Astrocyte (in vitro differentiated cells and primary cell): ENCODE data around the gene NAV1. TPM values are rescaled to one million over a fixed set of nuclear protein-coding genes. Genes with fewer than 3 reads are reported as not detected.

ENCODE experiments used
- DNase-seq: peaks from one replicate; pipeline ENCODE4 v3.0.0-alpha.2; 2010; ENCODE audit warnings: low read depth
- FAIRE-seq: peaks from 2 replicates; lab custom pipeline; 2011; peaks lifted over from hg19 to GRCh38; lab: Jason Lieb, UNC
- H2AFZ ChIP-seq: 2 replicates; pipeline ENCODE4 v1.6.0; 2012; ENCODE audit warnings: low read depth, low read length, inconsistent platforms
- H3K27ac ChIP-seq: 2 replicates; pipeline ENCODE4 v1.5.1; 2011; ENCODE audit warnings: low read depth, low read length, inconsistent platforms
- H3K27me3 ChIP-seq: 2 replicates; pipeline ENCODE4 v1.6.0; 2011; ENCODE audit warnings: low read length, inconsistent platforms; ENCODE audit not compliant: insufficient read depth
- H3K36me3 ChIP-seq: 2 replicates; pipeline ENCODE4 v1.5.1; 2011; ENCODE audit warnings: low read length, inconsistent platforms; ENCODE audit not compliant: insufficient read depth
- H3K4me1 ChIP-seq: 2 replicates; pipeline ENCODE4 v1.5.1; 2011; ENCODE audit warnings: low read length, inconsistent platforms; ENCODE audit not compliant: insufficient read depth
- H3K4me2 ChIP-seq: 2 replicates; pipeline ENCODE4 v1.6.0; 2012; ENCODE audit warnings: low read length, inconsistent platforms
- H3K4me3 ChIP-seq: 2 replicates; pipeline ENCODE4 v1.5.1; 2011; ENCODE audit warnings: low read depth, mild to moderate bottlenecking, low read length, inconsistent platforms; ENCODE audit not compliant: insufficient read depth
- H3K79me2 ChIP-seq: 2 replicates; pipeline ENCODE4 v1.6.0; 2012; ENCODE audit warnings: mild to moderate bottlenecking, low read length, inconsistent platforms; ENCODE audit not compliant: insufficient read depth
- H3K9ac ChIP-seq: 2 replicates; pipeline ENCODE4 v1.6.0; 2012; ENCODE audit warnings: mild to moderate bottlenecking, low read length, inconsistent platforms
- H3K9me3 ChIP-seq: 2 replicates; pipeline ENCODE4 v1.5.1; 2012; ENCODE audit warnings: low read depth, mild to moderate bottlenecking, low read length, inconsistent platforms; ENCODE audit not compliant: insufficient read depth
- H4K20me1 ChIP-seq: 2 replicates; pipeline ENCODE4 v1.6.0; 2012; ENCODE audit warnings: low read length, inconsistent platforms; ENCODE audit not compliant: insufficient read depth
- H3K27ac Mint-ChIP-seq: one replicate; pipeline ENCODE4 v1.8.0; 2021; ENCODE audit warnings: mild to moderate bottlenecking, mixed read lengths; ENCODE audit not compliant: unreplicated experiment
- H3K27me3 Mint-ChIP-seq: one replicate; pipeline ENCODE4 v1.8.0; 2021; ENCODE audit warnings: low read depth, mixed read lengths; ENCODE audit not compliant: unreplicated experiment
- H3K36me3 Mint-ChIP-seq: one replicate; pipeline ENCODE4 v1.8.0; 2021; ENCODE audit warnings: low read depth, mixed read lengths; ENCODE audit not compliant: unreplicated experiment
- H3K4me1 Mint-ChIP-seq: one replicate; pipeline ENCODE4 v1.8.0; 2021; ENCODE audit warnings: low read depth, mixed read lengths; ENCODE audit not compliant: unreplicated experiment
- H3K4me3 Mint-ChIP-seq: one replicate; pipeline ENCODE4 v1.8.0; 2021; ENCODE audit warnings: mild to moderate bottlenecking, moderate library complexity, mixed read lengths; ENCODE audit not compliant: unreplicated experiment
- H3K9me3 Mint-ChIP-seq: one replicate; pipeline ENCODE4 v1.8.0; 2021; ENCODE audit warnings: mild to moderate bottlenecking, mixed read lengths; ENCODE audit not compliant: unreplicated experiment
- CTCF ChIP-seq: IDR thresholded peaks from 2 replicates; pipeline ENCODE4 v1.5.1; 2011; ENCODE audit warnings: low read depth, mild to moderate bottlenecking, inconsistent platforms, low read length, moderate library complexity; ENCODE audit not compliant: insufficient read depth
- EZH2 ChIP-seq: IDR thresholded peaks from 2 replicates; pipeline ENCODE4 v1.6.1; 2012; ENCODE audit warnings: mild to moderate bottlenecking, low read length, inconsistent platforms; ENCODE audit not compliant: insufficient read depth
- total RNA-seq: library from RNA; stranded (reverse); gene quantifications from 2 replicates; pipeline ENCODE4 v1.2.1, GENCODE V29; 2021

NAV1 gene
- total RNA-seq, 1 donor from 2014 or later = 79.7 TPM

GRCh38 chr1:201515062-201515750 is 23.7 kb upstream of the NAV1 start:
- no peaks in the 10 kb centered on the region for H3K9me3 ChIP-seq
- Mint-ChIP-seq H3K4me1 (peaks cover 21% of the 10 kb centered on the region), H3K27me3 (peaks cover 11% of the 10 kb centered on the region), H3K27ac (no peak overlapping the region), H3K9me3 (no peaks in the 10 kb centered on the region), H3K4me3 (no peak overlapping the region), H3K36me3 (no peaks in the 10 kb centered on the region)
- DNase-seq (no peak), FAIRE-seq (no peak)
- H3K27ac ChIP-seq = no peak overlapping the region
- no peak overlapping the region for H2AFZ ChIP-seq
- H3K4me2 ChIP-seq = no peak overlapping the region
- no peaks in the 10 kb centered on the region for H3K79me2 ChIP-seq
- TF ChIP-seq EZH2 = no peak
- TF ChIP-seq CTCF = no peak
- no peaks in the 10 kb centered on the region for H3K27me3 ChIP-seq
- H3K36me3 ChIP-seq = no peaks in the 10 kb centered on the region
- H3K4me3 ChIP-seq = no peak overlapping the region
- H3K4me1 ChIP-seq = peaks cover 14% of the 10 kb centered on the region
- no peak overlapping the region for H3K9ac ChIP-seq
- no peaks in the 10 kb centered on the region for H4K20me1 ChIP-seq

- TF ChIP-seq EZH2 = no peak
- TF ChIP-seq CTCF = no peak
- Histone ChIP-seq H2AFZ (no peak overlapping the region), H3K4me3 (no peak overlapping the region), H3K27me3 (no peaks in the 10 kb centered on the region), H3K9me3 (no peaks in the 10 kb centered on the region), H3K4me1 (peaks cover 14% of the 10 kb centered on the region), H3K36me3 (no peaks in the 10 kb centered on the region), H4K20me1 (no peaks in the 10 kb centered on the region), H3K4me2 (no peak overlapping the region), H3K27ac (no peak overlapping the region), H3K79me2 (no peaks in the 10 kb centered on the region), H3K9ac (no peak overlapping the region)
- Mint-ChIP-seq H3K27me3 (peaks cover 11% of the 10 kb centered on the region), H3K4me1 (peaks cover 21% of the 10 kb centered on the region), H3K4me3 (no peak overlapping the region), H3K36me3 (no peaks in the 10 kb centered on the region), H3K9me3 (no peaks in the 10 kb centered on the region), H3K27ac (no peak overlapping the region)
- FAIRE-seq (no peak), DNase-seq (no peak)
Measured at GRCh38 chr1:201515895-201516294, 23.0 kb upstream of the NAV1 start.

- H3K4me1 Mint-ChIP-seq = peaks cover 18% of the 10 kb centered on the region
- H3K4me3 Mint-ChIP-seq = no peak overlapping the region
- H3K9ac ChIP-seq = no peak overlapping the region
- DNase-seq (no peak), FAIRE-seq (no peak)
- TF ChIP-seq CTCF = no peak
- no peak for TF ChIP-seq EZH2
- H3K4me3 ChIP-seq = no peak overlapping the region
- no peaks in the 10 kb centered on the region for H4K20me1 ChIP-seq
- H3K27me3 ChIP-seq = no peaks in the 10 kb centered on the region
- no peak overlapping the region for H3K27ac ChIP-seq
- peaks cover 14% of the 10 kb centered on the region for H3K4me1 ChIP-seq
- no peaks in the 10 kb centered on the region for H3K36me3 ChIP-seq
- no peaks in the 10 kb centered on the region for H3K9me3 Mint-ChIP-seq
- H2AFZ ChIP-seq = no peak overlapping the region
- H3K27me3 Mint-ChIP-seq = peaks cover 11% of the 10 kb centered on the region
- no peaks in the 10 kb centered on the region for H3K9me3 ChIP-seq
- no peak overlapping the region for H3K4me2 ChIP-seq
- no peaks in the 10 kb centered on the region for H3K36me3 Mint-ChIP-seq
- no peak overlapping the region for H3K27ac Mint-ChIP-seq
- H3K79me2 ChIP-seq = no peaks in the 10 kb centered on the region
Measured at GRCh38 chr1:201516511-201517127, 22.3 kb upstream of the NAV1 start.
